GM12878 (cell line): ENCODE results near the gene ABCC2. TPM values are rescaled to one million over a fixed set of nuclear protein-coding genes. Genes with fewer than 3 reads are reported as not detected.

Experiments used
- ATAC-seq: fragments of 200-7000 bp; cut with Tn5 transposase; 3 replicates; pipeline ENCODE4 v1.9.1; 2020; ENCODE audit warnings: mild to moderate bottlenecking, moderate library complexity
- BruUV-seq: library from RNA; stranded (reverse); fragments of 400-500 nt; replicated peaks from 2 replicates; lab custom pipeline; 2021; lab: Mats Ljungman, UMichigan
- CTCF ChIA-PET: fragments of 300-600 bp; sonication (Branson Sonifier 250); formaldehyde crosslinking; extraction: SDS; loops from one replicate; lab custom pipeline; 2021; ENCODE audit warnings: inconsistent platforms; lab: Yijun Ruan, JAX
- POLR2A ChIA-PET: fragments of 350-600 bp; formaldehyde crosslinking; extraction: SDS; loops from one replicate; lab custom pipeline; 2021; ENCODE audit warnings: inconsistent platforms; lab: Charles Lee
- RAD21 ChIA-PET: fragments of 300-600 bp; sonication (Branson Sonifier 250); formaldehyde crosslinking; loops from one replicate; lab custom pipeline; 2023; ENCODE audit warnings: antibody characterized with exemption; ENCODE audit not compliant: unreplicated experiment; lab: Charles Lee
- SMC1A ChIA-PET: fragments of 300-600 bp; sonication (Branson Sonifier 250); formaldehyde crosslinking; loops from one replicate; lab custom pipeline; 2023; ENCODE audit not compliant: unreplicated experiment, uncharacterized antibody; lab: Charles Lee
- DNase-seq: peaks from one replicate; pipeline ENCODE4 v3.0.0-alpha.2; 2011; ENCODE audit warnings: low read depth, low spot score
- FAIRE-seq: peaks from 3 replicates; lab custom pipeline; 2011; peaks lifted over from hg19 to GRCh38; lab: Jason Lieb, UNC
- H2AFZ ChIP-seq: 2 replicates; pipeline ENCODE4 v1.6.0; 2011; ENCODE audit warnings: low read depth, low read length, control low read depth; ENCODE audit not compliant: control insufficient read depth
- H3K27ac ChIP-seq: 2 replicates; pipeline ENCODE4 v1.5.1; 2011; ENCODE audit warnings: control low read depth; ENCODE audit not compliant: control insufficient read depth, insufficient read depth
- H3K27me3 ChIP-seq, 2 experiments: replicated peaks in 1 of 2; 2 replicates each; pipeline versions ENCODE4 v1.6.0 to v1.6.1; 2011; ENCODE audit warnings: low read length in 1 of 2; ENCODE audit not compliant: control insufficient read depth in 2 of 2, insufficient read depth in 2 of 2
- H3K36me3 ChIP-seq, 2 experiments: 2 replicates each; pipeline ENCODE4 v1.5.1; 2011; ENCODE audit warnings: low read length in 1 of 2; ENCODE audit not compliant: control insufficient read depth in 2 of 2, insufficient read depth in 2 of 2
- H3K4me1 ChIP-seq: 2 replicates; pipeline ENCODE4 v1.6.1; 2011; ENCODE audit warnings: mild to moderate bottlenecking, low read length, moderate library complexity, mixed read lengths; ENCODE audit not compliant: control insufficient read depth, insufficient read depth
- H3K4me2 ChIP-seq: 2 replicates; pipeline ENCODE4 v1.6.0; 2011; ENCODE audit warnings: control low read depth; ENCODE audit not compliant: control insufficient read depth, insufficient read depth
- H3K4me3 ChIP-seq: fragments of 200-600 bp; sonication (generic); 2 replicates; pipeline ENCODE4 v1.5.1; 2016
- H3K79me2 ChIP-seq: 2 replicates; pipeline ENCODE4 v1.6.0; 2011; ENCODE audit warnings: low read length; ENCODE audit not compliant: control insufficient read depth, insufficient read depth
- H3K9ac ChIP-seq: 2 replicates; pipeline ENCODE4 v1.8.0; 2011; ENCODE audit warnings: low read length, control low read depth, mixed read lengths; ENCODE audit not compliant: control insufficient read depth, insufficient read depth
- H3K9me3 ChIP-seq: replicated peaks from 3 replicates; pipeline ENCODE4 v1.5.1; 2011; ENCODE audit warnings: mild to moderate bottlenecking, low read length; ENCODE audit not compliant: control insufficient read depth, insufficient read depth
- H4K20me1 ChIP-seq: 2 replicates; pipeline ENCODE4 v1.6.0; 2011; ENCODE audit not compliant: control insufficient read depth, insufficient read depth
- ATF3 ChIP-seq: IDR thresholded peaks from 2 replicates; pipeline ENCODE4 v1.6.1; 2011; ENCODE audit warnings: low read depth, mild to moderate bottlenecking, low read length, moderate library complexity, borderline replicate concordance; ENCODE audit errors: extremely low read depth
- BRCA1 ChIP-seq: IDR thresholded peaks from 2 replicates; pipeline ENCODE4 v1.6.1; 2011; ENCODE audit warnings: low read depth, low read length, improper control_type of control experiment
- CBX3 ChIP-seq: fragments of 200-600 bp; sonication (generic); IDR thresholded peaks from 2 replicates; pipeline ENCODE4 v1.6.1; 2016; ENCODE audit warnings: low read depth, borderline replicate concordance
- E2F4 ChIP-seq: IDR thresholded peaks from 2 replicates; pipeline ENCODE4 v1.6.1; 2012; ENCODE audit warnings: low read depth, low read length, improper control_type of control experiment
- FOXK2 ChIP-seq: fragments of 450-650 bp; IDR thresholded peaks from 2 replicates; pipeline ENCODE4 v1.6.1; 2017; ENCODE audit warnings: mild to moderate bottlenecking, moderate library complexity
- HDGF ChIP-seq: fragments of 450-650 bp; IDR thresholded peaks from 2 replicates; pipeline ENCODE4 v1.6.1; 2016; ENCODE audit warnings: antibody characterized with exemption
- KDM1A ChIP-seq: fragments of 200-600 bp; sonication (generic); IDR thresholded peaks from 2 replicates; pipeline ENCODE4 v1.6.1; 2016; ENCODE audit warnings: borderline replicate concordance
- MTA2 ChIP-seq: fragments of 450-650 bp; IDR thresholded peaks from 2 replicates; pipeline ENCODE4 v1.6.1; 2016; ENCODE audit warnings: low read depth, mild to moderate bottlenecking, moderate library complexity
- NBN ChIP-seq: fragments of 450-650 bp; IDR thresholded peaks from 2 replicates; pipeline ENCODE4 v1.6.1; 2016
- NFYB ChIP-seq: IDR thresholded peaks from 2 replicates; pipeline ENCODE4 v1.6.1; 2011; ENCODE audit warnings: low read depth, mild to moderate bottlenecking, low read length, improper control_type of control experiment, moderate library complexity; ENCODE audit not compliant: insufficient read depth
- NR2C2 ChIP-seq: IDR thresholded peaks from 2 replicates; pipeline ENCODE4 v1.6.1; 2011; ENCODE audit warnings: borderline replicate concordance, low read depth; ENCODE audit not compliant: control insufficient read depth, insufficient read length
- PBX3 ChIP-seq: IDR thresholded peaks from 2 replicates; pipeline ENCODE4 v1.6.1; 2011; ENCODE audit warnings: mild to moderate bottlenecking, low read depth, low read length, moderate library complexity; ENCODE audit not compliant: insufficient replicate concordance
- POLR2AphosphoS5 ChIP-seq: IDR thresholded peaks from 2 replicates; pipeline ENCODE4 v1.6.1; 2011; ENCODE audit warnings: mild to moderate bottlenecking, low read length, inconsistent platforms
- POU2F2 ChIP-seq: IDR thresholded peaks from 3 replicates; pipeline ENCODE4 v1.6.1; 2011; ENCODE audit warnings: low read depth, mild to moderate bottlenecking, low read length, borderline replicate concordance
- SMARCA5 ChIP-seq: fragments of 450-650 bp; IDR thresholded peaks from 2 replicates; pipeline ENCODE4 v1.6.1; 2017; ENCODE audit warnings: mild to moderate bottlenecking
- TCF12 ChIP-seq: IDR thresholded peaks from 2 replicates; pipeline ENCODE4 v1.6.1; 2011; ENCODE audit warnings: low read depth, mild to moderate bottlenecking, low read length
- TCF3 ChIP-seq: IDR thresholded peaks from 2 replicates; pipeline ENCODE4 v1.6.1; 2012; ENCODE audit warnings: low read depth, mild to moderate bottlenecking, low read length, borderline replicate concordance; ENCODE audit not compliant: insufficient read depth
- ZNF274 ChIP-seq: IDR thresholded peaks from one replicate; pipeline ENCODE4 v1.8.0; 2011; ENCODE audit not compliant: insufficient read length, insufficient read depth
- ZNF622 ChIP-seq: fragments of 450-650 bp; IDR thresholded peaks from 2 replicates; pipeline ENCODE4 v1.6.1; 2017; ENCODE audit warnings: mild to moderate bottlenecking, inconsistent platforms
- WGBS: methylation state at CpG from one replicate; pipeline ENCODE4 v1.1.6; 2016; ENCODE audit warnings: low lambda C conversion rate; ENCODE audit not compliant: insufficient replicate concordance, insufficient coverage; ENCODE audit errors: missing lambda C conversion rate; 5-methylcytosine and 5-hydroxymethylcytosine counted together
- in situ Hi-C: fragments of 300-500 bp; cut with MboI; formaldehyde crosslinking; loops from 9 replicates; pipeline ENCODE4 v1.14.3; 2018; ENCODE audit warnings: mixed read lengths
- intact Hi-C: fragments of 100-400 bp; cut with micrococcal nuclease; formaldehyde crosslinking; loops from one replicate; pipeline ENCODE4 v1.14.2; 2022; ENCODE audit not compliant: unreplicated experiment
- polyA plus RNA-seq, 11 experiments: library from polyadenylated mRNA; depleted of rRNA in 4 of 11; unstranded in 6 of 11; stranded (reverse) in 5 of 11; fragments of >200 nt; fragmentation: Nextera tagmentation in 4 of 11; fragmentation: Illumina TruSeq in 1 of 11; extraction: Ambion mirVana in 4 of 11; extraction: Trizol in 1 of 11; gene quantifications; 1 replicate in 1 of 11; 2 replicates in 10 of 11; pipeline versions ENCODE4 v1.2.1 to v1.2.3, GENCODE V29; 2011 to 2016; ENCODE audit warnings: inconsistent platforms in 2 of 11, missing spikeins in 2 of 11, low read depth in 1 of 11
- total RNA-seq, 4 experiments: library from RNA; depleted of rRNA in 3 of 4; stranded (reverse); fragments of >200 nt in 3 of 4; fragmentation: Illumina TruSeq in 1 of 4; extraction: Trizol in 1 of 4; gene quantifications; 2 replicates each; pipeline versions ENCODE4 v1.2.1 to v1.2.3, GENCODE V29; 2013 to 2021

The ABCC2 gene
- total and polyA plus RNA-seq, 10 of the 15 experiments (the other 5 are each of a cell fraction or from before 2014, with no cell fraction given) = 0.02 to 0.95 (median 0.21) TPM

- BruUV-seq = no TSS peak
Measured at GRCh38 chr10:99855479-99856071, 73.1 kb downstream of the ABCC2 start.

More at GRCh38 chr10:99855479-99856071, 73.1 kb downstream of the ABCC2 start:
- H2AFZ ChIP-seq = no peak overlapping the region
- no peaks in the 10 kb centered on the region for H3K9me3 ChIP-seq
- H3K79me2 ChIP-seq = no peaks in the 10 kb centered on the region
- WGBS = 84% methylated on average over 8 of the region's 8 CpGs
- no peak overlapping the region for H3K27ac ChIP-seq
- no peaks in the 10 kb centered on the region for H4K20me1 ChIP-seq
- ATAC-seq = no peak
- SMC1A ChIA-PET = interaction anchor here (0.6 to 8.1 kb wide), 3 partner anchors 10 to 259 kb away, joined by 3 to 51 read pairs (median 7); no protein-coding TSS in a partner anchor
- FAIRE-seq = no peak
- H3K4me3 ChIP-seq = no peak overlapping the region
- CTCF ChIA-PET = interaction anchor here (1.5 to 15.9 kb wide), 3 partner anchors 10 to 189 kb away, joined by 4 to 340 read pairs (median 21); no protein-coding TSS in a partner anchor
- no peak for TF ChIP-seq ZNF274
- TF ChIP-seq MTA2 = no peak
- no peak for TF ChIP-seq CBX3
- TF ChIP-seq NFYB = no peak
- TF ChIP-seq HDGF = no peak
- TF ChIP-seq BRCA1 = no peak
- no peak for TF ChIP-seq ZNF622
- TF ChIP-seq POU2F2 = no peak
- no peak for TF ChIP-seq TCF12
- TF ChIP-seq POLR2AphosphoS5 = no peak
- TF ChIP-seq KDM1A = no peak
- TF ChIP-seq ATF3 = no peak
- no peak for TF ChIP-seq TCF3
- TF ChIP-seq E2F4 = no peak
- no peak for TF ChIP-seq FOXK2
- no peak for TF ChIP-seq SMARCA5
- no peak for TF ChIP-seq PBX3
- no peak for TF ChIP-seq NBN
- no peak for TF ChIP-seq NR2C2
- TF ChIP-seq, all 136 proteins: peak for 0
- no peaks in the 10 kb centered on the region for H3K36me3 ChIP-seq
- DNase-seq = no peak
- H3K9ac ChIP-seq = no peak overlapping the region
- ChIA-PET RAD21 (interaction anchor here (1.3 to 3.6 kb wide), 3 partner anchors 9 to 192 kb away, joined by 4 to 16 read pairs (median 11); no protein-coding TSS in a partner anchor), POLR2A (no interaction called here)
- intact Hi-C loops = loop anchor here (10.0 kb wide), 2 partner anchors 369 to 479 kb away; partner anchors contain the start of genes CHUK and PKD2L1
- in situ Hi-C loops = no loop called here
- H3K4me1 ChIP-seq = no peaks in the 10 kb centered on the region
- no peak overlapping the region for H3K4me2 ChIP-seq
- H3K27me3 ChIP-seq = no peaks in the 10 kb centered on the region
